Neural cell (in vitro differentiated cells): ENCODE measurements around the gene AKR1C1.
"Not testable (repeated sequence)": the region's sequence is repeated elsewhere in the genome, so short reads cannot be mapped to it uniquely, and the experiment has no call there.

Experiments
- EP300 ChIP-seq: fragments of 450-650 bp; conservative IDR thresholded peaks from 2 replicates; pipeline ENCODE4 v1.6.1; 2014; ENCODE audit warnings: antibody characterized with exemption, mild to moderate bottlenecking, moderate library complexity; ENCODE audit not compliant: poor library complexity, severe bottlenecking
- EZH2 ChIP-seq: fragments of 200-600, 300-800 bp; shearing (Covaris generic), sonication (generic); IDR thresholded peaks from 2 replicates; pipeline ENCODE4 v1.6.1; 2014; ENCODE audit warnings: antibody characterized with exemption, low read length, borderline replicate concordance, mild to moderate bottlenecking; ENCODE audit not compliant: insufficient read depth, poor library complexity, severe bottlenecking
- POLR2AphosphoS5 ChIP-seq: IDR thresholded peaks from 2 replicates; pipeline ENCODE4 v1.6.1; 2012
- RAD21 ChIP-seq: fragments of 450-650 bp; conservative IDR thresholded peaks from 2 replicates; pipeline ENCODE4 v1.6.1; 2014; ENCODE audit warnings: antibody characterized with exemption, mild to moderate bottlenecking, moderate library complexity
- SMC3 ChIP-seq: fragments of 450-650 bp; conservative IDR thresholded peaks from 2 replicates; pipeline ENCODE4 v1.6.1; 2014; ENCODE audit warnings: antibody characterized with exemption, mild to moderate bottlenecking, moderate library complexity; ENCODE audit not compliant: poor library complexity
- TF ChIP-seq, protein P1 (sequence below): fragments of 450-650 bp; IDR thresholded peaks from 2 replicates; pipeline ENCODE4 v1.5.1; 2014; ENCODE audit warnings: antibody characterized with exemption, mild to moderate bottlenecking, moderate library complexity; ENCODE audit not compliant: poor library complexity, severe bottlenecking

DNA sequence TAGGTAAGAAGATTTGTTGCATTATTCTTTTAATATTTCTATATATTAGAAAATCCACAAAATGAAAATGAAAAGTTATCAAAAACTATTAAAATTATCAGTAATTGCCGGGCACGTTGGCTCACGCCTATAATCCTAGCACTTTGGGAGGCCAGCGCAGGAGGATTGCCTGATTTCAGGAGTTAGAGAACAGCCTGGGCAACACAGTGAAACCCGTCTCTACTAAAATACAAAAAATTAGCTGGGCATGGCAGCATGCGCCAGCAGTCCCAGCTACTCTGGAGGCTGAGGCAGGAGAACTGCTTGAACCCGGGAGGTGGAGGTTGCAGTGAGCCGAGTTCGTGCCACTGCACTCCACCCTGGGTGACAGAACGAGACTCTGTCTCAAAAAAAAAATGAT, 29.3 kb downstream of the AKR1C1 start:
- not testable (repeated sequence) for TF ChIP-seq RAD21, EZH2, EP300, POLR2AphosphoS5, SMC3
- TF ChIP-seq, protein P1, sequence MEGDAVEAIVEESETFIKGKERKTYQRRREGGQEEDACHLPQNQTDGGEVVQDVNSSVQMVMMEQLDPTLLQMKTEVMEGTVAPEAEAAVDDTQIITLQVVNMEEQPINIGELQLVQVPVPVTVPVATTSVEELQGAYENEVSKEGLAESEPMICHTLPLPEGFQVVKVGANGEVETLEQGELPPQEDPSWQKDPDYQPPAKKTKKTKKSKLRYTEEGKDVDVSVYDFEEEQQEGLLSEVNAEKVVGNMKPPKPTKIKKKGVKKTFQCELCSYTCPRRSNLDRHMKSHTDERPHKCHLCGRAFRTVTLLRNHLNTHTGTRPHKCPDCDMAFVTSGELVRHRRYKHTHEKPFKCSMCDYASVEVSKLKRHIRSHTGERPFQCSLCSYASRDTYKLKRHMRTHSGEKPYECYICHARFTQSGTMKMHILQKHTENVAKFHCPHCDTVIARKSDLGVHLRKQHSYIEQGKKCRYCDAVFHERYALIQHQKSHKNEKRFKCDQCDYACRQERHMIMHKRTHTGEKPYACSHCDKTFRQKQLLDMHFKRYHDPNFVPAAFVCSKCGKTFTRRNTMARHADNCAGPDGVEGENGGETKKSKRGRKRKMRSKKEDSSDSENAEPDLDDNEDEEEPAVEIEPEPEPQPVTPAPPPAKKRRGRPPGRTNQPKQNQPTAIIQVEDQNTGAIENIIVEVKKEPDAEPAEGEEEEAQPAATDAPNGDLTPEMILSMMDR, result not testable (repeated sequence)
